Measurements from ENCODE around the gene UVRAG.

The UVRAG gene

GRCh38 chr11:76159983-76160661 lies 345.1 kb downstream of the UVRAG start:
- H3K27ac ChIP-seq = no peak overlapping the region

GRCh38 chr11:76160856-76161255 lies 345.8 kb downstream of the UVRAG start:
- TF ChIP-seq CTCF (conservative IDR thresholded peaks at IDR 0.05) = no peak
- no peak overlapping the region for H3K27ac ChIP-seq

More at GRCh38 chr11:76159983-76160661, 345.1 kb downstream of the UVRAG start:
- TF ChIP-seq CTCF (conservative IDR thresholded peaks at IDR 0.05) = no peak

- TF ChIP-seq CTCF (conservative IDR thresholded peaks at IDR 0.05) = no peak
- H3K27ac ChIP-seq = no peak overlapping the region
Observed at GRCh38 chr11:76161261-76161961, 346.4 kb downstream of the UVRAG start.

DNA sequence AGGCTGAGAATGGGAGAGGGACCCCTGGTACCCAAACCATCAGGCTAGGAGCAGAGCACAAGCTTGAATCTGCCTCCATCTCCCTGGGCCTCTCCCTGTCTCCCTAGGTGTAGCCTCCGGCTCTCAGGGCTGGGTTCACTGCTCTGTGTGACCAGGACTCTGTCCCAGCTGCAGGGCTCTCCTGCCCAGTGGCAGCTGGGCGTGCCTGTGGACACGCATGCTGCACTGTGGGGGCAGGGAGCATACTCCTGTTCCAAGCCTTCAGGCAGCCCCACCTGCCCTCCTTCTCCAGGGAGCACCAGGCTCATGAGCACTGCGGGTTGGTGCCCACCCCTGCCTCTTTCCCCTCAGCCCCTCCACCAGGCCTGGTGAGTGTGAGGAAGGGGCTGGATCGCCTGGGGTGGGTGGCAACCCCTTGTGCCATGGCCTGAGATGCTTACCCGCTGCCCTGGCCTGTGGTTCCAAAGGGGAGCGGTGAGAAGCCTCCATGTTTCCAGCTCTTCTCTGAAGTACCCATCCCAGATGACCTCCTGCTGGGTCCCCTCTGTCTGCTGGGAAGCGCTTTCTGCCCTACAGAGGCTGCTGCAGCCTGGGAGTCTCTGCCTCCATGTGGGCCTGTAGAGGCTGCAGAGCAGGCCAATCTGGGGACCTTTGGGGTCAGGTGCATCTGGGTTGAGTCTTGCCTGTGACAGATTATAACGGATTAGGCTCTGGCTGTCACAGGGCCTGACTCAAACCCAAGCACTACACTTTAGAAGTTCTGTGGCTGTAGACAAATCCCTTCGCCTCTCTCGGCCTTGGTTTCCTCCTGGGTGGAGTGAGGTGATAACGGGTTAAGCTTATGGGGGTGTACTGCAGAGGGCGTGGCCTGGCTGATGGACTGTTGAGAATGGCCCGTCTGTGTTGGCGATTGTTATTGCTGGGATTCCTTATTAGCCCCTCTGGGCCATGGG lies 347.6 kb downstream of the UVRAG start:
- TF ChIP-seq CTCF (conservative IDR thresholded peaks at IDR 0.05) = no peak
- no peak overlapping the region for H3K27ac ChIP-seq

- TF ChIP-seq CTCF (conservative IDR thresholded peaks at IDR 0.05) = no peak
- no peak overlapping the region for H3K27ac ChIP-seq
Observed at GRCh38 chr11:76163289-76163880, 348.4 kb downstream of the UVRAG start.

DNA sequence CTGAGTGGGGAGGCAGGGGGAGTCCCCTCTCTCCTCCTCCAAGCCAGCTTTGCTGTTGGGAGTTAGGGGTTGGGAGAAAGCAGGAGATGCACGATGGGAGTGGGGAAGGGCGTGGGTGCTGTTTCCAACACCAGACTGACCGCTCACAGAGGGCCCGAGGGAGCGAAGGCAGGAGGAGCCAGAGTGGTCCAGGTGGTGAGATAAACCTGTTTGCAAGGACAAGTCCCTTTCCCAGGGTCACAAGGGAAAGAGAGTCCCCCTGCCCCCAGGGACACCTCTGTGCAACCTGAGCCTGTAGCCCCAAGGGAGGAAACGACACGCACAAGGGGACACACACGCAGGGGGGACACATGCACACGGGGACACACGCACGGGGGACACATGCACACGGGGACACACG lies 349.1 kb downstream of the UVRAG start:
- TF ChIP-seq CTCF (conservative IDR thresholded peaks at IDR 0.05) = no peak
- H3K27ac ChIP-seq = no peak overlapping the region

All from VCaP (cell line).